GM12873 (cell line): ENCODE measurements around the gene BCAS2.

ENCODE experiments used
- CTCF ChIP-seq: IDR thresholded peaks from 2 replicates; pipeline ENCODE4 v1.5.1; 2012; ENCODE audit warnings: low read depth, mild to moderate bottlenecking, moderate library complexity, low read length, control low read depth; ENCODE audit not compliant: insufficient read depth; ENCODE audit errors: missing control alignments

BCAS2 gene

GRCh38 chr1:114558544-114558943, 22.9 kb downstream of the BCAS2 start:
- peak; percentile 45 for TF ChIP-seq CTCF

GRCh38 chr1:114554577-114554976, 26.8 kb downstream of the BCAS2 start:
- TF ChIP-seq CTCF = no peak

GRCh38 chr1:114552106-114552639, 29.2 kb downstream of the BCAS2 start:
- TF ChIP-seq CTCF = no peak

- no peak for TF ChIP-seq CTCF
Observed at GRCh38 chr1:114551400-114551799, 30.0 kb downstream of the BCAS2 start.

- no peak for TF ChIP-seq CTCF
Observed at GRCh38 chr1:114550336-114550735, 31.1 kb downstream of the BCAS2 start.

GRCh38 chr1:114549137-114549536, 32.3 kb downstream of the BCAS2 start:
- no peak for TF ChIP-seq CTCF

- no peak for TF ChIP-seq CTCF
Observed at GRCh38 chr1:114547076-114547475, 34.3 kb downstream of the BCAS2 start.
